ENCODE measurements around the gene TRAPPC2L. TPM values are rescaled to one million over a fixed set of nuclear protein-coding genes. Genes with fewer than 3 reads are reported as not detected.

TRAPPC2L gene
- total and polyA plus RNA-seq, 2 experiments from 2014 or later: 30.9 to 114 TPM

DNA sequence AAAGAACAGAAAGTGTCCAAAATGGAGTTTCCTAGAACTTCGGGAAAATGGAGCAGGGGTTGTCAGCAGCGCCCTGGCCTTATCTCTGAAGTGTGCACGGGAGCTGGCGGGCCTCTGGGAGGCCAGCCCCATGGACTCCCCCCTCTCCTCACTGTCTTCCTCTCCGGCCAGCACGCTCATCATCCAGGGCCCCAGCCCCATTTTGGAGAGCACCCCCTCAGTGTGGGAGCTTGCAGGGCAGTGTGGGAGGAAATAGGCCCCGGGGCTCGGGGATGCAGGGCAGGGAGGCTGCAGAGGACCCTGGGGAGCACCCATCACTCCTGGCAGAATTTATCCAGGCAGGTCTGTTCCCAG lies 14.4 kb downstream of the TRAPPC2L start:
- Histone ChIP-seq H3K27ac (no peak overlapping the region), H3K4me1 (ENCODE audit: low read depth) (peaks cover 6% of the 10 kb centered on the region), H3K4me3 (no peak overlapping the region), H3K36me3 (no peaks in the 10 kb centered on the region), H3K27me3 (no peaks in the 10 kb centered on the region), H3K9me3 (ENCODE audit: low read depth) (no peaks in the 10 kb centered on the region)
- DNase-seq (ENCODE audit: low read depth in 1 of 2, low spot score in 1 of 2): no peak
- TF ChIP-seq, protein P1, sequence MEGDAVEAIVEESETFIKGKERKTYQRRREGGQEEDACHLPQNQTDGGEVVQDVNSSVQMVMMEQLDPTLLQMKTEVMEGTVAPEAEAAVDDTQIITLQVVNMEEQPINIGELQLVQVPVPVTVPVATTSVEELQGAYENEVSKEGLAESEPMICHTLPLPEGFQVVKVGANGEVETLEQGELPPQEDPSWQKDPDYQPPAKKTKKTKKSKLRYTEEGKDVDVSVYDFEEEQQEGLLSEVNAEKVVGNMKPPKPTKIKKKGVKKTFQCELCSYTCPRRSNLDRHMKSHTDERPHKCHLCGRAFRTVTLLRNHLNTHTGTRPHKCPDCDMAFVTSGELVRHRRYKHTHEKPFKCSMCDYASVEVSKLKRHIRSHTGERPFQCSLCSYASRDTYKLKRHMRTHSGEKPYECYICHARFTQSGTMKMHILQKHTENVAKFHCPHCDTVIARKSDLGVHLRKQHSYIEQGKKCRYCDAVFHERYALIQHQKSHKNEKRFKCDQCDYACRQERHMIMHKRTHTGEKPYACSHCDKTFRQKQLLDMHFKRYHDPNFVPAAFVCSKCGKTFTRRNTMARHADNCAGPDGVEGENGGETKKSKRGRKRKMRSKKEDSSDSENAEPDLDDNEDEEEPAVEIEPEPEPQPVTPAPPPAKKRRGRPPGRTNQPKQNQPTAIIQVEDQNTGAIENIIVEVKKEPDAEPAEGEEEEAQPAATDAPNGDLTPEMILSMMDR (IDR thresholded peaks at IDR 0.05; ENCODE audit: low read depth, low read length): no peak

DNA sequence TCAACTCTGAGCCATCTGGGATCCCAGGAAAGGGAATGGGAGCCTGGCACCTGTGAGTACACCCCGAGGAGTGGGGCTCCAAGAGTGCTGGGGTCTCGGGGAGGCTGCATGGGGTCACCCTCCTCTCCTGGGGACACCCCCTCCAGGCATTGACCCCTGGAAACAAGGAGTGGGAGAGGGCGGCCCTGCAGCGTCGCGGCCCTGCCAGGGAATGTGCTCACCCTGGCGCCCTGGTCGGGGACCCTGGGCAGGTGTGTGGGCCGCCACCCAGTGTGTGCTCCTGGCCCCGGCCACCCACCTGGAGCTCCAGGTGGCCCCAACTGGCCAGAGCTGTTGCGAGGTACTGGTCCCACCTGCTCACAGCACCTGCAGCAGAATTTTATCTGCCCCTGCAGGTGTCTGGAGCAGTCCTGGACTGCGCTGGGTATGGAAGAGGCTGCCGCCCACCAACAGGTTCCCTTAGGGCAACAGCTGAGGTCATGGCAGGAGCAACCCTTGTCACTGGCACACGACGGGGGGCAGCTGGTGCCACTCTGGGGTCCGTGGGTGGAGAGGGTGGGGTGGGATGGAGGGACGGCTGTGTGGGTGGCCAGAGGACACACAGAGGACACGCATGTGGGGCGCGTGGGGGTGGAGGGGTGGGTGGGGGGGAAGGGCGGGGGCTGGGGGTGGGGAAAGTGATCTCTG lies 14.9 kb downstream of the TRAPPC2L start:
- Histone ChIP-seq H3K27me3 (no peaks in the 10 kb centered on the region), H3K9me3 (ENCODE audit: low read depth) (no peaks in the 10 kb centered on the region), H3K4me3 (no peak overlapping the region), H3K4me1 (ENCODE audit: low read depth) (peaks cover 6% of the 10 kb centered on the region), H3K27ac (no peak overlapping the region), H3K36me3 (no peaks in the 10 kb centered on the region)
- TF ChIP-seq, protein P1 (IDR thresholded peaks at IDR 0.05; ENCODE audit: low read depth, low read length): no peak
- DNase-seq (ENCODE audit: low read depth in 1 of 2, low spot score in 1 of 2): no peak

DNA sequence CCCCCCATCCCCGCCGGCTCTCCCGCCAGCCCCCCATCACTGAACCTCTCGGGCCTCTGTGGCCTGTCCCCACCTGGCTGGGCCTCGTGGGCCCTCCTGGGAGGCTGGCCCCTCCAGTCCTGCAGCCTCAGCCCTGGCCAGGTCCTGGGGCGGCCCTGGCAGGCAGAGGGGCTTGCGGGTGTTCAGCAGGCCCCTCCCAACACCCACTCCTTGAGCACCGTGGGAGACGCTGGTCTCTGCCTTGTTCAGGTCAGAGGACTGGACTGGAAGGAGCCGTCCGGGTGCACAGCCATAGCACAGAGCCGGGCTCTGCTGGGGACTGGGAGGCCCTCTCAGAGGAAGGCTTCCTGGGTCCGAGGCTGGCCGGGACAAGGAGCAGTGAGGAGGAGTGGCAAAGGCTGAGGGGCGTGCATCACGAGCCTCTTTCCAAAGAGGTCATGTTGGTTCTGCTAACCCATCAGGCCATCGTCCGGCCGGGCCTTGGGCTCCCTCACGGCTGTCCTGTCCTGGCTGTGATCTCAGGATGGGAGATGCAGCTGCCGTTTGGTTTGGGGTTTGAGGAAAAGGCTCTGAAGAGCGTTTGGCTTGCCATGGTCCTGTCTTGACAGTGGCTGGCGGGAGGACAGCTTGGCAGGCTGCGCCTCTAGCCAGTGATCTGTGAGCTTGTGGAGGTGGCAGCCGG lies 15.9 kb downstream of the TRAPPC2L start:
- Histone ChIP-seq H3K27me3 (no peaks in the 10 kb centered on the region), H3K36me3 (no peaks in the 10 kb centered on the region), H3K9me3 (ENCODE audit: low read depth) (no peaks in the 10 kb centered on the region), H3K4me1 (ENCODE audit: low read depth) (peaks cover 6% of the 10 kb centered on the region), H3K4me3 (no peak overlapping the region), H3K27ac (no peak overlapping the region)
- TF ChIP-seq, protein P1 (IDR thresholded peaks at IDR 0.05; ENCODE audit: low read depth, low read length): no peak
- DNase-seq (ENCODE audit: low read depth in 1 of 2, low spot score in 1 of 2): no peak

DNA sequence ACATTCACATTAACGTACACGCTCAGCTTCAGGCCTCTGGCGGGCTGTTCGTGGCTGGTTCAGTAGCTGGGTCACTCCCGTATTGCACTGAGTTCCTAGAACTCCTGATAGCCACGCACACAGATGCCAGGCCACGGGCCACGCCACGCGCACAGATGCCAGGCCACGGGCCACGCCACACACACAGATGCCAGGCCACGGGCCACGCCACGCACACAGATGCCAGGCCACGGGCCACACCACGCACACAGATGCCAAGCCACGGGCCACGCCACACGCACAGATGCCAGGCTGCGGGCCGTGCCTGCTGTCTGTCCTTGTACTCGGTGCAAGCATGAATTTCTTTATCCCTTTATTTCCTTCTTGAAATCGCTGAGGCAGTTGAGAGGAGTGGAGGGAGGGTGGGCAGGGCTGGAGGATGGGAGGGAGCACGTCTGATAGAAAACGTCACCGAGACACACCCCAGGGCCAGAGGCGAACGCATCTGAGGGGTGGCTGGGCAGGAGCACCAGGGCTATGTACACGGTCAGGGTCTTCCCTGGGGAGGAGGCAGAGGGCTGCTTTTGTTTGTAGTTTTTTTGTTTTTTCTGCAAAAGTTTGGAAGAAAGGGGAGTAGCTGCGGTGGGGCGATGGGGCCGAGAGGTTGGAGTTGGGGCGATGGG lies 18.1 kb downstream of the TRAPPC2L start:
- Histone ChIP-seq H3K9me3 (ENCODE audit: low read depth) (no peaks in the 10 kb centered on the region), H3K27ac (no peak overlapping the region), H3K4me1 (ENCODE audit: low read depth) (peaks cover 6% of the 10 kb centered on the region), H3K27me3 (no peaks in the 10 kb centered on the region), H3K4me3 (no peak overlapping the region), H3K36me3 (no peaks in the 10 kb centered on the region)
- DNase-seq (ENCODE audit: low read depth in 1 of 2, low spot score in 1 of 2): no peak
- TF ChIP-seq, protein P1 (IDR thresholded peaks at IDR 0.05; ENCODE audit: low read depth, low read length): no peak

DNA sequence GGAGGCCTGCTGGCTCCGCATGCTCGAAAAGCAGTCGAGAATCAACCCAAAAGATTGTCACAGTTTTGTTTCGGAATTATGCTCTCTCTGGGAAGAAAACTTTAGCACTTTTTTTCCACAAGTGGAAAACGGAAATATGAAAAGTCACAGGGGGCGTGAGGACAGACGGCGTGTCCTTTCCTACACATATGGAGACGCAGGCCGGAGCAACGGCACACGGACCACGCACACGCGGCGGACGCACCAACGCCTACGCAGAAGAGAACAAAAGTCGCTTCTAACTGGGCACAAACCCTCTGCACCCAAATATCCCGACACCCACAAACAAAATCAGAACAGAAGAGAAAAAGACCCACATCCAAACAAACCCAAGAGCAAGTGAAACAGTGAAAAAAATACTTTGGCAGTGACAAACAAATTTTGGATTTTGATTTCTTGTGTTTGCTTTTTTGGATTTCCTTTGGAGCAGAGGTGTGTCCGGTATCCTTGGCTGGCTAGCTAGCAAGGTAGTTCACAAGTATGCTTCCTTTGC lies 18.8 kb downstream of the TRAPPC2L start:
- Histone ChIP-seq H3K9me3 (ENCODE audit: low read depth) (no peaks in the 10 kb centered on the region), H3K36me3 (no peaks in the 10 kb centered on the region), H3K27ac (no peak overlapping the region), H3K4me1 (ENCODE audit: low read depth) (peaks cover 13% of the 10 kb centered on the region), H3K4me3 (no peak overlapping the region), H3K27me3 (no peaks in the 10 kb centered on the region)
- DNase-seq (ENCODE audit: low read depth in 1 of 2, low spot score in 1 of 2): no peak
- TF ChIP-seq, protein P1 (IDR thresholded peaks at IDR 0.05; ENCODE audit: low read depth, low read length): no peak
